ENCODE measurements around the gene SFI1.
"Not testable (repeated sequence)": the region's sequence is repeated elsewhere in the genome, so short reads cannot be mapped to it uniquely, and the experiment has no call there.

SFI1 gene, protein sequence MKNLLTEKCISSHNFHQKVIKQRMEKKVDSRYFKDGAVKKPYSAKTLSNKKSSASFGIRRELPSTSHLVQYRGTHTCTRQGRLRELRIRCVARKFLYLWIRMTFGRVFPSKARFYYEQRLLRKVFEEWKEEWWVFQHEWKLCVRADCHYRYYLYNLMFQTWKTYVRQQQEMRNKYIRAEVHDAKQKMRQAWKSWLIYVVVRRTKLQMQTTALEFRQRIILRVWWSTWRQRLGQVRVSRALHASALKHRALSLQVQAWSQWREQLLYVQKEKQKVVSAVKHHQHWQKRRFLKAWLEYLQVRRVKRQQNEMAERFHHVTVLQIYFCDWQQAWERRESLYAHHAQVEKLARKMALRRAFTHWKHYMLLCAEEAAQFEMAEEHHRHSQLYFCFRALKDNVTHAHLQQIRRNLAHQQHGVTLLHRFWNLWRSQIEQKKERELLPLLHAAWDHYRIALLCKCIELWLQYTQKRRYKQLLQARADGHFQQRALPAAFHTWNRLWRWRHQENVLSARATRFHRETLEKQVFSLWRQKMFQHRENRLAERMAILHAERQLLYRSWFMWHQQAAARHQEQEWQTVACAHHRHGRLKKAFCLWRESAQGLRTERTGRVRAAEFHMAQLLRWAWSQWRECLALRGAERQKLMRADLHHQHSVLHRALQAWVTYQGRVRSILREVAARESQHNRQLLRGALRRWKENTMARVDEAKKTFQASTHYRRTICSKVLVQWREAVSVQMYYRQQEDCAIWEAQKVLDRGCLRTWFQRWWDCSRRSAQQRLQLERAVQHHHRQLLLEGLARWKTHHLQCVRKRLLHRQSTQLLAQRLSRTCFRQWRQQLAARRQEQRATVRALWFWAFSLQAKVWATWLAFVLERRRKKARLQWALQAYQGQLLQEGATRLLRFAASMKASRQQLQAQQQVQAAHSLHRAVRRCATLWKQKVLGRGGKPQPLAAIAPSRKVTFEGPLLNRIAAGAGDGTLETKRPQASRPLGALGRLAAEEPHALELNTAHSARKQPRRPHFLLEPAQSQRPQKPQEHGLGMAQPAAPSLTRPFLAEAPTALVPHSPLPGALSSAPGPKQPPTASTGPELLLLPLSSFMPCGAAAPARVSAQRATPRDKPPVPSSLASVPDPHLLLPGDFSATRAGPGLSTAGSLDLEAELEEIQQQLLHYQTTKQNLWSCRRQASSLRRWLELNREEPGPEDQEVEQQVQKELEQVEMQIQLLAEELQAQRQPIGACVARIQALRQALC

DNA sequence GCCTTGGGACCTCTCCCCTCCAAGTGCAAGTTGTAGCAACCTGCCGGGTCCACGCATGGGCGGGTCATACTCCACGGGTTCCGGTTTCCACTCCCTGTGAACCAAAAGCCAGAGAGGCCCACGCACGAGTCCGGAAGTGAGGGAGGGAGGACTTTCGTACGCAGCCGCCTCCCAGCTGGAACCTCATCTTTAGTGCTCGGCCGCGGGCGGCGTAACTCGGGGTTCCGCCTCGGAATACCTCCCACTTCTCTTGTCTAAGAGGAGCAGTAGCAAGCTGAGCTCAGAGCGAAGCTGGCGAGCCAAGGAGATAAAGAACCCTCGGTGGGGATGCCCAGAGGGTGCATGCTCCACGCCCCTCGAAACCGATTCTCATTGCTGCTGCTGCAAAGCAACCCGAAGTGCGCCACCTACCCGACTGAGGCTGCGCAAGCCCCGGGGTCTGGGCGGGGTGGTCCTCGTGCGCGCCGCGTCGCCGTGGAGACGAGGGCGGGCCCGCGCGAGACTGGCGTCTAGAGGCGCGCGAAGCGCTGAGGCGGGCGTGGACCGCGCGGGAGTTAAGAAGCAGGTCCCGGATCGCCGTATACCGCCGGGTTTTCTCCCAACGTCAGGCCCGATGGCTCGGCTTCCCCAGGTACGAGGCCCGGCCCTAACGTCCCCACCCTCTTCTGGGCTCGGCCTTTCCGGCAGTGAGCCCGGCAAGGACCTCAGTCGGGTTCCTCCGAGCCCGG, at the start of gene SFI1:
Gene SFI1 (plus strand): TSS at position 530 of the 728 bp plus-strand sequence. CDS start 11,749 bp downstream, outside the sequence.
- peak; percentile 92 for DNase-seq

DNA sequence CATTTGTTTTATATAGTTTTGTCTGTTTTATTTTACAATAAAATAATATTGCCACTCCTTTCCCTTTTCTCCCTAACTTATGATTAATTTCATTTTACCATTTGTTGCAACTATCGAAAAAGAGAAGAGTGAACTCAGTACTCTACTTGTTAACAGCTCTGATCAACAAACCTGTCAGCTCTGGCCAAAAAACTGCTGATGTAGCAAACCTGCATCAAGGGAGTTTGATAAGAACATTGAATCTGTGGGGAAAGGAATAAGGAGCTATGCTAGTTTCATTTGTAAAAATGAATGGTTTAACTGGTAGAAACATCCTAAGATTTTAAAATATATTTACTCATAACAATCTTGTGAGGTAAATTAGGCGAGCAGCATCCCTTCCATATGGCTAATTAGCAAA, 49.6 kb upstream of the SFI1 start:
- DNase-seq = no peak

DNA sequence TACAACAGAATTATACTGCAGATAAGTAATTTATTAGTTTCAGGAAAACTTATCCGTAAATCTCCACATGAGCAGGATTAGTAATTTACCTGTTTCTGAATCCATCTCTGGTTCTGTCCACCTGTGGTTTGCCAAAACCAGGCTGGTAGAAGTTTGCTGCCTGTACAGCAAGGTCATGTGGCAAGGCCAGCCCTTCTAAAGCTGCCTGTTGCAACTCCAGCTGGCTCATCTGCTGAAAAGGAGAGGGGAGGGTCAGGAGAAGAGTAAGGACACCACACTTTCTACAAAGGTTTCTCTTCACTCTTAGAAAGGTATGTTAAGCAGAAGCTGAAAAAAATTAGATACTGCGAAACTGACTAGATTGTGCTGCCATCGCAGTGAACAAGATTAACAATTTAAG, 49.0 kb upstream of the SFI1 start:
- no peak for DNase-seq

DNA sequence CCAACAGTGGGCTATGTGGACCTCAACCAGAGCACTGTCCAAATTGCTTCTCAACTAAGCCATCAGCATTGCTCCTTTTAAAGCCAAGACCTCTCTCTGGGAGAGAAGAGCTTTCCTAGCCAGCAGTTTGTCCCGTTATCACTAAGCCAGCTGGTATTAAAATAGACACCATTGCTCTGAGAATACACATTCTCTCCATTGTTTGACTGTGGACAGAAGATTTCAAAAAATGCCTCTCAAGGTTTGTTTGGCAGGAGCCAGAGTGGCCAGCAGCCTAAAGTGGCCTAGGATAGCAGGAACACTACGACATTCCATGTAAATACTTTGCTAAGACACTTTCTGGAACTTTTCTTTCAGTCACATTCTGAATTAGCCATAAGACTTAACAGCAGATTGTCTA, 48.0 kb upstream of the SFI1 start:
- DNase-seq = no peak

DNA sequence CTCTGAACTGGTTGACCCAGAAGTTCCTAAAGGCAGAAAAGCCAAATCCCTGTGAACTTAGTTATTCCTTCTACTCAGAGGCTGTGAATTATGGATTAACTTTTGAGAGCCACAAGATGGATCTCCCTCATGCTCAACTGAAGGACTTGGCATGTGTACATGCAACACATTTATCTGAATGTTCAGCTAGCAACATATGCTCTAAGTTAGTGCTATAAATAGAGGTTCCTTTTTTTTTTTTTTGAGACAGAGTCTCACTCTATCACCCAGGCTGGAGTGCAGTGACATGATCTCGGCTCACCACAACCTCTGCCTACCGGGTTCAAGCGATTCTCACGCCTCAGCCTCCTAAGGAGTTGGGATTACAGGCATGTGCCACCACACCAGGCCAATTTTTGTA, 46.8 kb upstream of the SFI1 start:
- no peak for DNase-seq

DNA sequence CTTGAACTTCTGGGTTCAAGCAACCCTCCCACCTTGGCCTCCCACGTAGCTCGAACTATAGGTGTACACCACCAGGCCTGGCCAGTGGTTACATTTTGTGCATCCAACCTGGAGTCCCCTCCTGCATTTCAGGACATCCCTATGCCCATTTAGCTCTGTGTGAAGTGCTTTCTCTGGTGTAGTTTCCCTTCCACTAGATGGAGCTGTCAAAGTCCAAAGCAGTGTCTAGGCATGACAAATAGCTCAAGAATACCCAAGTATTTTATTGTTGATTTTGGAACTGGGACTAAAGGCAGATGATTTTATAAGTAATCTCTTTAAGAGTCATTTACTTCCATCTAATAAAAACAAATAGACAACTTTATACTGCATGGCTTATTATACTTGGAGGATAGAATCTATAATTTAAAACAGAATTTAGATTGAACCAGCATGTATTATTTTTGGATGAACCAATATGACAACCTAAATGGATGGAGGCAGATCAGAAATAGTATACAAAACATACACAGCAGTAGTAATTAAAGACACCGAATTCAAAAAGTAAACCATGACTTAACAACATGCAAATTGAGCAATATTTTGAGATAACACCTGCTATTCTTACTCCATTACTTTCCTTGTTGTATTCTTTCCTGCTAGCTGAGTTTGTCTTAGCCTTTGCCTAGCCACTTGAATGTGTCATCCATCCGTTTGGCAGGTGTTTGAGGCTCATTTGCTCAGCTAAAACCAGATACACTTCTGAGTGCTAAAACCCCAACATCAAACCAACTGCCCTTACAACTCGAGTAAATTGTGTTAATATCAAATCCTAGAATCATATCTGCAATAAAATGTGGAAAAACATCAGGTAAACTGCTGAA, 44.4 kb upstream of the SFI1 start:
- DNase-seq = peak; percentile 12

DNA sequence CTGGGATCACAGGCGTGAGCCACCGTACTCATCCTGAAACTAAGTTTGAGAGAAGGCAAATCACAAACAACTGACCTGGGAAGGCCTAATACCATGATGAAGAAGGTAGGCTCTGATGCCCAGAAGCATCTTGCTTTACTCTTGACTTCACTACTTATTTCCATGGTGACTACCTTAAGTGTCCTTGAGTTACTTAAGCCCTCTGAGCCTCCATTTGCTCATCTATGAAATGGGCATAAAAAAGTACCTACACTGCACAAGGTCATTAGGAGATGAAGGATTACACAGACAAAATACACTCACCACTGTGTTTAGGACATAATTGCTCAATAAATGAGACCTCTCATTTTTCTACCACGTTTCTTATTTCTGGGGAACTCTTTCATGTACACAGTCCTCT, 34.6 kb upstream of the SFI1 start:
- DNase-seq = no peak

DNA sequence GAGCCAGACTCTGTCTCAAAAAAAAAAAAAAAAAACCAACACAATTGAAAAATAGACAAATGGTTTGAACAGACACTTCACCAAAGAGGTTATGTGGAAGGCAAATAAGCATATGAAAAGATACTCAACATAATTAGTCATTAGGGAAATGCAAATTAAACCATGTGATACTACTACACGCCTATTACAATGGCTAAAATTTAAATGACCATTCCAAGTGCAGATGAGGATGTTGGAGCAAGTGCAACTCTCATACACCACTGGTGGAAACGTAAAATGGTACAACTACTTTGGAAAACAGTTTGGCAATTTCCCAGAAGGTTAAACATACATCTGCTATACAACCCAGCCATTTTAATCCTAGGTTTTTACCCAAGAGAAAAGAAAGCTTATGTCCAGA, 31.0 kb upstream of the SFI1 start:
- no peak for DNase-seq

DNA sequence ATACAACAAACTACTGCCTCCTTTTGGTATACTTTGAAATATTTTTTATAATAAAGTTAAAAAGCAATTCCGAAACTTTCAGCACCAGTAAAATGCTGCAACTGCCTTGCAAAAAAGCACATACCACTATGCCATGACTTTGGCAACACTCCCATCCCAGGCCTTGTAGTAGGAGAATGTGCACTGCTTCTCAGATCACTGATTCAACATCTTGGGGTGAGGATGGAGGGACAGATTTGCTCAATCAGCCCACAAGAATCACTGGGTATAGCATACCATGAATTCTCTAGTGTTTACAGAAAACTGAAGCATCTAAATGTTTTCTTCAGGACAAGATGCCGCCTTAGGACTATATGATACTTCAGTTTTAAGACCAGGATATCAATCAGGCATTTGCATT, 21.6 kb upstream of the SFI1 start:
- no peak for DNase-seq

DNA sequence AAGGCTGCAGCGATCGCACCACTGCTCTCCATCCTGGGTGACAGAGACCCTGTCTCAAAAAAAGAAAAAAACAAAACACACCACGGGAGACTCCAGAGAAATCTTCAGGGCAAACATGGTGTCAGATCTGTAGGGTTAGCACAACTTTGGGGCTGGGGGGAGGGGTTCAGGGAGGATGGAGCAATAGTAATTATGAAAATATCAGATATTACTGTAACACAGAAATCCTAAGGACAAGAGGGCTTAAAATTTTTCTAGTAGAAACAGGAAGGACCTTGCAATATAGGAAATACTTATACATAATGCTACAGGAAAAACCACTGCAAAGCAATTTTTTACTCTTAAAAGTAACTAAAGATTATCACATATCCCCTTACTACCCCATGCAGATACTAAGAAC, 20.5 kb upstream of the SFI1 start:
- no peak for DNase-seq

DNA sequence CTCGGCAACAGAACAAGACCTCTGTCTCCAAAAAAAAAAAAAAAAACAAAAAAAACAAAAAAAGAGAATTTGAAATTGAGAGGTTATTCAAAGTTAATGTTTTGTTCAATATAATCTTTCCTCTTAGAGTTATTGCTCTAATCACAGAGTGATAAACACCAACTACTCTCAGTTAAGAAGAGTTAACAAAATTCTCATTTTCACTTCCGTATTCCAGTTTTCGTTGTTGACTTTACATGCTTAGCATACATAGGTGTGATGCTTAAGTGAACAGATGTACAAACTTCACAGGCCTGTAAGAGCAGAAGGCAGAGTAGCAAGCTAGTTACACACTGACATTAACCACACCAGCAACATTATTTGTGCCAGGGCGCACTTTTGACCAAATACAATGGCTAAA, 19.0 kb upstream of the SFI1 start:
- DNase-seq = no peak

DNA sequence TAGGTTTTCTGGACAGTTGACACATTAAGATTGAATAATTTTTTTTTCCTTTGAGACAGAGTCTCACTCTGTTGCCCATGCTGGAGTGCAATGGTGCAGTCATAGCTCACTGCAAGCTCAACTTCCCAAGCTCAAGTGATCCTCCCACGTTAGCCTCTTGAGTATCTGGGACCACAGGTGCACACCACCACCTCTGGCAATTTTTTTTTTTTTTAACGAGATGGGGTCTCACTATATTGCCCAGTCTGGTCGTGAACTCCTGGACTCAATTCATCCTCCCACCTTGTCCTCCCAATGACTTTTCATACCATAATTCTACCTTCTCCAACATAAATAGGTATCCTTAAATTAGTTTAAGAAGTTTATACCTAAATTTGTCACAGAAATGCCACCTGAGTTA, 15.2 kb upstream of the SFI1 start:
- no peak for DNase-seq

DNA sequence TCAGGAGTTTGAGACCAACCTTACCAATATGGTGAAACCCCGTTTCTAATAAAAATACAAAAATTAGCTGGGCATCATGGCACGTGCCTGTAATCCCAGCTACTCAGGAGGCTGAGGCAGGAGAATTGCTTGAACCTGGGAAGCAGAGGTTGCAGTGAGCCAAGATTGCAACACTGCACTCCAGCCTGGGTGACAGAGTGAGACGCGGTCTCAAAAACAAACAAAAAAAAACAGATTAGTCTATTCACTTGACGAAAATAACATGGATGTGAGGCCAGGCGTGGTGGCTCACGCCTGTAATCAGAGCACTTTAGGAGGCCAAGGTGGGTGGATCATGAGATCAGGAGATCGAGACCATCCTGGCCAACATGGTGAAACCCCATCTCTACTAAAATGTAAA, 13.9 kb upstream of the SFI1 start:
- not testable (repeated sequence) for DNase-seq

DNA sequence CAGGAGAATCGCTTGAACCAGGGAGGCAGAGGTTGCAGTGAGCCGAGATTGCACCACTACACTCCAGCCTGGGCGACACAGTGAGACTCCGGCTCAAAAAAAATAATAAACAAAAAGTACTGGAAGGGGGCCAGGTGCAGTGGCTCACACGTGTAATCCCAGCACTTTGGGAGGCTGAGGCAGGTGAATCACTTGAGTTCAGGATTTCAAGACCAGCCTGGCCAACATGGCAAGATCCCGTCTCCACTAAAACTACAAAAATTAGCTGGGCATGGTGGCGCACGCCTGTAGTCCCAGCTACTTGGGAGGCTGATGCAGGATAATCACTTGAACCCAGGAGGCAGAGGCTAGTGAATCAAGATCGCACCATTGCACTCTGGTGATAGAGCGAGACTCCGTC, 10.0 kb upstream of the SFI1 start:
- DNase-seq = not testable (repeated sequence)

DNA sequence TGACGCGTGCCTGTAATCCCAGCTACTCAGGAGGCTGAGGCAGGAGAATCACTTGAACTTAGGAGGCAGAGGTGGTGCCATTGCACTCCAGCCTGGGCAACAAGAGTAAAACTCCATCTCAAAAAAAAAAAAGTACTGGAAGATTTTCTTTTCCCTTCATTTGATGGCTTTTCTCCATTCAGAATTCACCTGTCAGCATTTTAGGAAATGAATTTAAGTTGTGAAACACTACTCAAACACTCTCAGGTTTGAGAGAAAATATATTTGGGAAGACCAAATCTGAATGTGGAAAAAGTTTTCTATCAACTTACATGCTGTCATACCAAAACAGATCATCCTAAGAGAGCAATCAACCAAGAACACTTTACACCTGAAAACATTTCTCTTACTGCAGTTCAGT, 9.4 kb upstream of the SFI1 start:
- no peak for DNase-seq

DNA sequence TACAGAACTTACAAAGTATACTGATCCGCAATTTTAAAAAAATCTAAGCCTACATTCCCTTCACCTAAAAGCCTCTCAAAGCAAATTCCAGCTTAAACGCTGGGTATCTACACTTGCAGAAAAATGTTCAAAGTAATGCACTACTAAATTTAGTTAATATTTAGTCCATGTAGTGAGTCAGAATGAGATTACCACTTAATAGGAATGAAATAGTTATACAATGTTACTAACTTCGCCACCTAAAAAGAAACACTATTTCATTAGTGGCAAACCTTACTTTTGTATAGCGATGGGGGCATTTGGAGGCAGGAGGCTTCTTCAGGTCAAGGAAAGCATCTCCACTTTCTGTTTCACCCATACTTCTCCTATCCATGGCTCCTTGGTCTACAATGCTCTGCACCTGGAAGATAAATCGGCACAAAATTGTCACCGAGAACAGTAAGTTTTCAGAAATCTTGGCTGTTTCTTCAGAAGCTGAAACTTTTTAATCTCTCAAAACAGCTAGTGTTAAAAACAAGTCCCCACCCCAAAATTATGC, 7.9 kb upstream of the SFI1 start:
- DNase-seq = no peak

DNA sequence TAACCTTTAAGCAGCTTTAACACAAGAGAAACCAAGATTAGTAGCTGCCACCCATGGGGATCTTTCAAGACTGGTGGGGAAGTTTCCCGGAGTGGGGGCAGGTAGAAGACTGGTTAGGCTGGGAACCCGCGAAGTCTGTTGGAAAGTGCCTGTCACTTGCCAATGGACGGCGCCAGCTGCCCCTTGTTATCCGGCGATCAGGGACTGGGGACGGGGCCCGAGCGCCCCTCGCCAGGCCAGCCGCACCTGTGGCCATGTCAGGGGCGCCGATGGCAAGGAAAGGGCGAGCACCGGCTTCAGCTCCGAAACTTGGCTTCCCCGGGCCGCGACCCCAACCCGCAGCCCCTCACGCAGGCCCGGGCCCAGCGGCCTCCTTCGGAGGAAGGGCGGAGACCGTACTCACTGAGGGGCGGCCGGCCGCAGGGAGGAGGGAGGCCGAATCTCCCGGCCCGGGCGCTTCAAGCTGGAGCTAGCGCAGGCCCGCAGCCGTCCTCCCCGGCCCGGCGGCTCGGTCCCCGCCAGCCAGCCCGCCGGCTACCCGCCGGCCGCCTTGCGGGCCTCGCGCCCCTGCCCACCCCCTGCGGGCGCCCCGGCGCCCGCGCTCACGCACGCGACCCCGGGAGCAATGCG, 7.2 kb upstream of the SFI1 start:
- peak; percentile 4 for DNase-seq

DNA sequence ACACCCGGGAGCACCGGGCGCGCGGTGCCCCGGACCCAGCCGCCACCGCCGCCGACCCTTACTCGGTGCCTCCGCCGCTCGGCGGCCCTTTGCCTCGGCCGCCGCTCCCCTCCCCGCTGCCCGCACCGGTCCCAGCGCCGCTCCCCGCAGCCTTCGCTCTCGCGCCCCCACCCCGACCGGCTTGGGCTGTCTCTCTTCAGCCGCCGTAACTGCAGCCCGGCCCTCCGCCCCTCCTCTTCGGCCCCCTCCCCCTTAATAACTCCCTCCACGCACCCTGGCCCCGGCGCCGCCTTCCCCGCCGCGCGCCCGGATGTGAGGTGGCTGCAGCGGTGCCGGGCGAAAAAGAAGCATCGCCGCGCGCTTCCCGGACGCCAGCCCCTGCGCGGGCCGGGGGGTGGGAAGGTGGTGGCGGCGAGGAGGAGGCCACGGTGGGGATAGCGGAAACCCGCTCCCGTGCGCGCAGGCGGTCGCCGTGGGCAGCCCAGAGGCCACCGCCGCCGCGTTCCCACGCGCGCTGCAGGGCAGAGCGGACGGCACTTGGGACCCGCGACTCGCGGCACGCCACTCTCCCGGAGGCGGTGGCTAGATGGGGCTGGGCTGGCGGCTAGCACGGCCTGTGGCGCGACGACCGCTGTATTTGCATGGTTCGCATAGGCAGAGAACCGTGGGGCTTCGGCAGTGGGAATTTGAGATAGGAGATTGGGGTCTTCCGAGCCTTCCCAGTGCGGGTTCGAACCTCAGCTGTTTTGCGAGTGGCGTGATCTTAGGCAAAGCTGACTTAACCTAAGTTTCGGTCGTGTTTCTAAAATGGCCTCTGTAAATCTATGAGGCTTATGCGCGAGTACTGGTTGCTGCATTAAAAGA, 6.5 kb upstream of the SFI1 start, which contains the start of gene EIF4ENIF1:
Gene EIF4ENIF1 (minus strand): TSS at position 211 of the 864 bp plus-strand sequence. CDS start 1,124 bp downstream, outside the sequence.
- DNase-seq = peak; percentile 86

DNA sequence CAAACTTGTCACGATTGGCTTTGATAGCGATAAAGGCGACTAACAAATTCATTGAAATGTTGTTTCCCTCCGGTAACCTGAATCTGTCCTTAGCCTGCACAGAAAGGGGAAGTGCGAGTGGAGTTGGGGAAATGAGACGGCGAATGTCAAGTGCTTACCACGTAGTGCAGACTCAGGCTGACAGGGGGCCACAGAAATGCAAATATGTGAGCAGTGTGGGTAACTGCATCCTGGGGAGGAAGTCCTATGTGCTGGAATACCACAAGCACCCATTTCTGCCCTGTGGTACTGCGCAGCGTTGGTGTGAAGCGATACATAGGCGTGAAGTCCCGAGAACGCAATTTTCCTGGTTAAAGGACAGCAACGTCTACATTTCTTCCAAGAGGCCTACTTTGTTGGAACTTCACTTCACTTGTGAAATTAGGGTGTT, 5.8 kb upstream of the SFI1 start:
- peak; percentile 95 for DNase-seq

Data from GDM1 (cell line).